ENCODE measurements around the gene MYO18B.

Gene MYO18B

GRCh38 chr22:25869771-25870170 is 127.8 kb downstream of the MYO18B start:
- intact Hi-C loops (cut with DNase I) = no loop called here
- peak in 31 of 42 donors; percentile 7 to 76 (median 43) for DNase-seq

- DNase-seq = no peak
- intact Hi-C loops (cut with DNase I) = no loop called here
Measured at GRCh38 chr22:25874327-25874726, 132.3 kb downstream of the MYO18B start.

- intact Hi-C loops (cut with DNase I) = no loop called here
- DNase-seq = no peak
Measured at GRCh38 chr22:25875461-25875860, 133.5 kb downstream of the MYO18B start.

- intact Hi-C loops (cut with DNase I) = no loop called here
- peak in 40 of 42 donors; percentile 23 to 87 (median 54) for DNase-seq
Measured at GRCh38 chr22:25876871-25877270, 134.9 kb downstream of the MYO18B start.

GRCh38 chr22:25878933-25879332 is 136.9 kb downstream of the MYO18B start:
- DNase-seq = no peak
- intact Hi-C loops (cut with DNase I) = no loop called here

DNA sequence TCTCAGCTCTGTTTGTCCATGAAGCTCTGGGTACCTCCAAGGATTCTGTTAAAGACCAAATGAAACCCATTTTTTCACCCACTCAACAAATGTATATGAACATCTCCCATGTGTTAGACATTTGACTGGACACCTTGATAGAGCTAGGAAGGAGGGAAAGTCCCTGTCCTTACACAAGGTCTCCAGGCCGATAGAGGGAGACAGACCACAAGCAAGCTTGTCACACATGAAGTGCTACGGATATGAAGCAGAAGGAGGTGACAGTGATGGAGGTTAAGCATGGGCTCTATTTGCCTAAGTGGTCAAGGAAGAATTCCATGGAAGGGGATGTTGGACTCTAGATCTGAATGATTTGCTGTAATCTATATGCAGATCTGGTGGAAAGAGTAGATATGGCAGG is 138.5 kb downstream of the MYO18B start:
- intact Hi-C loops (cut with DNase I) = no loop called here
- DNase-seq = no peak

- intact Hi-C loops (cut with DNase I) = no loop called here
- DNase-seq = no peak
Measured at GRCh38 chr22:25881210-25881755, 139.3 kb downstream of the MYO18B start.

DNA sequence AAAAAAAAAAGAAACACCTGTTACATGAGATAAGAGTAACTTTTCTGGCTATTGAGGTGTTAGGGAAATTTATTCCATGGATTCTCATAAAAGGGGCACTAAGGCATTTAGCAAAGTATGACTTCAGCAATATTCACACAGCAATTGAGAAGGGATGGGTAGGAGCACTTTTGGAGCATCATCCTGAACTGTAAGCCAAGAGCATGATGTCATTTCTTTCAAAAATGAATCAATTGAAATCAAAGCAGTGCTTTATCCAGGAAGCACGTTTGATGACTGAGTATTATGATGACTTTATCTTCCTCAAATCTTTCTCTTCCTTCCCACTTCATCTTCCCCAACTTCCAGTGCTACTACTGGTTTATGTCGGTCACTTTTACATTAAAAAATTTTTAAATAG is 140.4 kb downstream of the MYO18B start:
- DNase-seq = no peak
- intact Hi-C loops (cut with DNase I) = no loop called here

DNA sequence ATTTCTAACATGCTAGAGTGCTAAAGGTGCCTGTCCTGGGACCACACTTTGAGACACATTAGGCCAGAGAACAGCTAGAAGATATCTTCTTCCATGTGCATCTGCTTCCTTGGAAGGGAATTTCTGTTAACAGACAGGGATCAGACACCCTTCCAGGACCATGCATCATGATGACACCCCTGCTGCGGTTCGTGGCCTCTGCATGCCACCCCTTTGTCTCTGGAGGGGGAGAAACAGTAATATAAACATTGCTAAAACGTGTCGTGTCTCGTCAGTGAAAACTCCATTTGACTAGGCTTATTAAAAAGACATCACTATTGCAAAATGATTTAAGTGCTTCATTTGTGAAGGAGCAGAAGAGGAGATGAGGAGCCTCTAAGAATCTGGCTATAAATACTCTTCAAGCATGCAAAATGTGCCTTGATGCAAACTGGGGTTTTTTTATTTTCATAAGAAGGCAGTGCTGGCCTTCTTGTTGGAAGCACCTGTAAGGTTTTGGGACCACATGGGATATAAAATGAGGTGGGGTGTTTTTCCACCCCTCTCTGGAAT is 141.6 kb downstream of the MYO18B start:
- DNase-seq = no peak
- intact Hi-C loops (cut with DNase I) = no loop called here

DNA sequence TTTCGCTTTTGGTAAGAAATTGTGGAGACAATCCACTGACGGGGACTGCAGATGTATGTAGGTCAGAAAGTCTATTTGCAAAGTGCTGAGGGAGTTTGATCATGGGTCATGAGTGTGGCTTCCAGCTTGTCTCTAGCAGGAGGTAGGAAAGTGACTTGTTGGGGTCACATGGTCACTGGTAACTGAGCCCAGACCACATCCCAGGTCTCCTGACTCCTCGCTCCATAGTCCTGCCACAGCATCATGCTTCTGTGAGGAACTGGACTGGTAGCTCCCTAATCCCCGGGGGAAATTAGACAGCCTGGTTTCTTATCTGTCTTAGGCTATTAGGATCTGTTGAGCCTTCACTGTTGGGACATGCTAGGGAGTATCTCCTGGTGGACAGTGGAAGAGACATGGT is 142.1 kb downstream of the MYO18B start:
- intact Hi-C loops (cut with DNase I) = no loop called here
- no peak for DNase-seq

- intact Hi-C loops (cut with DNase I) = no loop called here
- DNase-seq = no peak
Measured at GRCh38 chr22:25888399-25889054, 146.5 kb downstream of the MYO18B start.

DNA sequence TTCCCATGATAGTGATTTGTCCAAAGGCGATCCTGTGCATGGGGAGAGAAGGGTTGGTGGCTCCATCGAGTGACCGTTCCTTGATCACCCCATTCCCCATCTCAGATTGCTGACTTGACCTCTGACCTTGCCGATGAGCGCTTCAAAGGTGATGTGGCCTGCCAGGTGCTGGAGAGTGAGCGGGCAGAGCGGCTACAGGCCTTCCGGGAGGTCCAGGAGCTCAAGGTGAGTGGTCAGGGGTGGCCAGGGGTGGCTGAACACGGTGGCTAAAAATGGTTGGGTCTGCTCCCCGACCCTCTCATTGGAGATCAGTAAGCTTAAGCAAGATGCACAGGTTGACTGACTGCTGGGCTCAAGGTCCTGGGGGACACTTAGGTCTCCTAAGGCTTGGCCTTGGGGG is 148.7 kb downstream of the MYO18B start:
- DNase-seq = no peak
- intact Hi-C loops (cut with DNase I) = no loop called here

DNA sequence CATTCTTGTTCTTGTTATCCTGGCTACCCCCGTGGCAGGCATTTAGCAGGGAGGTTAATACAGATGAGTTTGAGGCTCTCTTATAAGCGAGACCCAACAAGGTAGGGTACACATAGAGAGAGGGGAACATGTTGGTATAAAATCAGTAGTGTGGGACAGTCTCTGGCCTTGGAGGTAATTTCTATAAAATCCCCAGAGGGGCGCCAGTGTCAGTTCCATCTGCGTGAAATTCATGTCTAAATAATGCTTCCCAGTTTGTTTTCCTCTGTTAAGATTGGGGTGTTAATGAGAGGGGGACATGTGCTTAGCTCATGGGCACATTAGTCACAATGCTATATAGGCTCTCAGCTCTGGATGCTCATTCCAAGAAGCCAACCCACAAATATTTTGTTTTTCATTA is 150.7 kb downstream of the MYO18B start:
- DNase-seq = no peak
- intact Hi-C loops (cut with DNase I) = no loop called here

DNA sequence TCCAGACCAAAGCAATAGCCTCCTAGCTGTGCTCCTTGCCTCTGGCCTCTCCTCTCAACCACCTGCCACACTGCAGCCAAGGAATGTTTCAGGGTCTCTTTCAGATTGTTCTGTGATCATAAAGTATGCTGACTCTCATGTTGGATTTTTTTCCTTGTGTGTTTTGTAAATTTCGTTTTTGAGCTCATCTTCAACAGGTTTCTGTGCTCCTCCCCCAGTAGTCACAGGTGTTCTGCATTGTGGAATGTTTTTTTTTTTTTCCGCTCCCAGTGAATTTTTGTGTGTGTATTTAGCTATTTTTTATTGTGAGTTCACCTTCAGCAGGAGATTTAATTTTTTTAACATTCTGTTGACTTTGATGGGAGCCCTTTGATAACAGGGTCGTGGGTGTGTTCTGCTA is 153.7 kb downstream of the MYO18B start:
- DNase-seq = no peak
- intact Hi-C loops (cut with DNase I) = no loop called here

DNA sequence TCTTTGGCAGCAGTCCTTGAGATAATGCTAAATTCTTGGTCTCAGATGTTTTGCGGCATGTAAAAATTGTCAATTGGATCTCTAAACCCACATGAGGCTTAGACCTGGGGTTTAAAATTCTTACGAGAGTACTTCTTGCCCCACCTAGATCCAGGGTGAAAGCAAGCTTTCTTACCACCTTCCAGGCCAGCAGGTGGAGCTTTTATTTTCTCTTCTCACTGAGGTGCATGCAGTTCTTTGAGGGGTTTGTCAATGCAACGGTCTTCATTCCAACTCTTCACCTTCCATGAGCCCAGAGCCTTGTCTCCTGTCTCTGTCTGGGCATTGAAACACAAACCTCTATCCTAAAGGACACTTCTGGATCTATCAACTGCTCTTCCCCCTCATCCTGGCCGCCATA is 154.1 kb downstream of the MYO18B start:
- no peak for DNase-seq
- intact Hi-C loops (cut with DNase I) = no loop called here

DNA sequence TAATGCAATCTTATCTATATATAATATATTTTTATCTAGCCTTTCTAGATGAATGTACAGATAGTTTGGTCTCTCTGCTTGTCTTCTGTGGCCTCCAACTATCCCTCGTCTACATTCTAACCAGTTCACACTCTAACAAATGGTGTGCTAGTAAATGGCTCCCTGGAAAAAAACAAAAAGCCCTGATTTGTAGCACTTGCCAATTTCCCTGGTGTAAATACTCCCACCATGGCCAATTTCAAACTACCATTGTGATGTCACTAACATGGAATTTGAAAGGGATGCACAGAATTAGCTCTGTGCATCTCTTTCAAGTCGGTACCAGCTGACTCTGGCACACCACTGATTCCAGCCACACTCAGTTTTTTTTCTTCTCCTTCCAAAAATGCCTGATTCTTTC is 154.6 kb downstream of the MYO18B start:
- intact Hi-C loops (cut with DNase I) = no loop called here
- DNase-seq = no peak

DNA sequence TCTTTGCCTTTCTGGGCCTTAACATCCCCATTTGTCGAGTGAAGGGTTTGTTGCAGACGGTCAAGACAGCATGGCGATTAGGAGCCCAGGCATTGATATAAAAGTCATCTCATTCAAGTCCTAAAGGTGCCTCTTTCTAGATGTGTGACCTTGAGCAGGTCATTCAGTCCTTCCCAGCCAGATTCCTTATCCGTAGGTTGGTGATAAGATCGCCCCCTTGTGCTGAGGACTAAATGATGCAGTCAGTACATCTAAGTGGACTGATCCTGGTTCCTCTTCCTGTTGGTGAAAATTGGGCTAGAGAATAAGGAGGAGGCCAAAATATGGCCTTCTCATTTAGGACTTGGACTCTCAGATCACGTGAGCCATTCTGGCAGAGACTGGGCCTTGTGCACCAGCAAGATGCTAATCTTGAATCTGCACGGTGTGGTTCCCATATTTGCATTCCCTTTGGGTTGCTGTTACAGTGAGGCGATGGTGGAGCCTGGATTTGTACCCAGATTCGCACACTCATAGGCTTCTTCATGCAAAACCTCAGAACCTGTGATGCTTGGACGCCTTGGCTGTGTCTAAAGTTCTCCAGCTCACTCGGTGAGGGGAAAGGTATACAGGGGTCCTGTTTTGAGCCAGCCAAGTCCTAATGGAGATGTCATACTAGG is 156.8 kb downstream of the MYO18B start:
- intact Hi-C loops (cut with DNase I) = no loop called here
- DNase-seq = no peak

- DNase-seq = no peak
- intact Hi-C loops (cut with DNase I) = no loop called here
Measured at GRCh38 chr22:25899566-25899965, 157.6 kb downstream of the MYO18B start.

DNA sequence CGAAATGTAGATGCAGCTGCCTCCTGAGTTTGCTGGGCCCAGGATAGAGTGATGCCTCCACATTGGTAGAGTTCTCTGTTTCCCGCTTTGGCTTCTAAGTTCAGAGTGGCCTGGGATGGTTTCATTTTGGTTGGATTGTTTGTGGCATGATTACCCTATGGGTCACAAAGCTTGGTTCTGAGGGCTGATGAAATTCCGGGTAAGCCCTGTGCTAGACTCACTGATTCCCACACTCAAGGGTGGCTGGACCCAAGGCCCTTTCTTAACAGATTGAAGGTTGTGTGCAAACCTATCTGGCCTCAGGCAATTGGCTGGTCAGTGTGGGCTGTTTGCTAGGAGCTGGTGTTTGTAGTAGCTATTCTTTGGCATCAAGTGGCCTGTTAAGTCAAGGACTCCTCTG is 158.4 kb downstream of the MYO18B start:
- intact Hi-C loops (cut with DNase I) = no loop called here
- DNase-seq = no peak

- peak in 41 of 42 donors; percentile 13 to 91 (median 75) for DNase-seq
- intact Hi-C loops (cut with DNase I) = no loop called here
Measured at GRCh38 chr22:25900880-25901279, 158.9 kb downstream of the MYO18B start.

DNA sequence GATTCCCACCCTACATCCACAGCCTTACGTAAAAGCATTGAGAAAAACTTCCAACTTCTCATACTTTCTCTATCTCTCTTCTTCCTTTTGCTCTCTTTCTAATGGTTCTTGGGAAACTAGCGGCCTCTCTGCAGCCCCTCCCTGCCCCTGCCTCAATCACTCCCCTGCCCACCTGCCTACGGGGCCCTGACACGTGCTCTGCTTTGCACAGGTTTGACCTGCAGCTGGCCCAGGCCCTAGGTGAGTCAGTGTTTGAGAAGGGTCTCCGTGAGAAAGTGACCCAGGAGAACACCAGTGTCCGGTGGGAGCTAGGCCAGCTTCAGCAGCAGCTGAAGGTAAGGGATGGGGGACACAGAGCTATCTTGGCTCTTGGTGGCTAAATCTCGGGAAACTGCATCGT is 160.4 kb downstream of the MYO18B start:
- DNase-seq = no peak
- intact Hi-C loops (cut with DNase I) = no loop called here
